ENCODE data around the gene FARP1. TPM values are rescaled to one million over a fixed set of nuclear protein-coding genes. Genes with fewer than 3 reads are reported as not detected.

FARP1 gene
- polyA plus RNA-seq, 1 of the 3 experiments (the other 2 are of a cell fraction) = 12.0 TPM

GRCh38 chr13:98335721-98336120 is 192.8 kb downstream of the FARP1 start:
- H3K4me1 ChIP-seq (ENCODE audit: control insufficient read depth in 1 of 2, insufficient read depth in 2 of 2, low read depth in 1 of 2, low read length in 1 of 2) = no peaks in the 10 kb centered on the region; a peak in 1 of 4 replicates
- ChIA-PET POLR2A (no interaction called here), CTCF (no interaction called here)
- H2AFZ ChIP-seq (ENCODE audit: low read depth) = no peak overlapping the region
- H3K79me2 ChIP-seq (ENCODE audit: insufficient read depth) = peaks cover under 1% of the 10 kb centered on the region; the same call in 1 of the 2 replicates
- WGBS (ENCODE audit: low lambda C conversion rate) = 96% methylated on average over 4 of the region's 4 CpGs
- no peaks in the 10 kb centered on the region for H3K9me2 ChIP-seq
- no peaks in the 10 kb centered on the region for H3F3A ChIP-seq (replicated peaks; ENCODE audit: insufficient read depth)
- H3K9me3 ChIP-seq = no peaks in the 10 kb centered on the region
- TF ChIP-seq RFX5 (IDR thresholded peaks at IDR 0.05; ENCODE audit: low read length) = no peak
- no peak for TF ChIP-seq TEAD4 (IDR thresholded peaks at IDR 0.05; ENCODE audit: borderline replicate concordance, insufficient read depth)
- no peak for TF ChIP-seq IRF3 (IDR thresholded peaks at IDR 0.05; ENCODE audit: low read depth, low read length)
- TF ChIP-seq ZBTB33 (IDR thresholded peaks at IDR 0.05; ENCODE audit: borderline replicate concordance, low read depth) = no peak
- TF ChIP-seq TAF1 (IDR thresholded peaks at IDR 0.05; ENCODE audit: borderline replicate concordance, low read depth, low read length) = no peak
- TF ChIP-seq SIN3A (IDR thresholded peaks at IDR 0.05; ENCODE audit: borderline replicate concordance, low read depth, low read length) = no peak
- no peak for TF ChIP-seq CTCF (IDR thresholded peaks at IDR 0.05)
- no peak for TF ChIP-seq FOXJ3 (CRISPR knock-in tag; IDR thresholded peaks at IDR 0.05)
- no peak for TF ChIP-seq FOXM1 (IDR thresholded peaks at IDR 0.05; ENCODE audit: low read depth)
- no peak for TF ChIP-seq SMC3 (IDR thresholded peaks at IDR 0.05; ENCODE audit: low read depth, low read length)
- TF ChIP-seq FOSL2 (IDR thresholded peaks at IDR 0.05; ENCODE audit: borderline replicate concordance, low read depth) = no peak
- no peak for TF ChIP-seq REST (IDR thresholded peaks at IDR 0.05; ENCODE audit: low read depth, low read length)
- no peak for TF ChIP-seq TCF12 (IDR thresholded peaks at IDR 0.05)
- TF ChIP-seq, protein P1, sequence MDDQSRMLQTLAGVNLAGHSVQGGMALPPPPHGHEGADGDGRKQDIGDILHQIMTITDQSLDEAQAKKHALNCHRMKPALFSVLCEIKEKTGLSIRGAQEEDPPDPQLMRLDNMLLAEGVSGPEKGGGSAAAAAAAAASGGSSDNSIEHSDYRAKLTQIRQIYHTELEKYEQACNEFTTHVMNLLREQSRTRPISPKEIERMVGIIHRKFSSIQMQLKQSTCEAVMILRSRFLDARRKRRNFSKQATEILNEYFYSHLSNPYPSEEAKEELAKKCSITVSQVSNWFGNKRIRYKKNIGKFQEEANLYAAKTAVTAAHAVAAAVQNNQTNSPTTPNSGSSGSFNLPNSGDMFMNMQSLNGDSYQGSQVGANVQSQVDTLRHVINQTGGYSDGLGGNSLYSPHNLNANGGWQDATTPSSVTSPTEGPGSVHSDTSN (IDR thresholded peaks at IDR 0.05) = no peak
- H3K27ac ChIP-seq (ENCODE audit: low read depth in 2 of 2, low read length in 1 of 2) = no peak overlapping the region
- DNase-seq = no peak
- no peak overlapping the region for H3K4me3 ChIP-seq (ENCODE audit: low read depth in 2 of 2, low read length in 1 of 2)
- H3K4me2 ChIP-seq = no peak overlapping the region
- H3K36me3 ChIP-seq (replicated peaks in 1 of 2; ENCODE audit: control insufficient read depth in 1 of 2, insufficient read depth in 2 of 2, low read length in 1 of 2) = no peaks in the 10 kb centered on the region
- H3K27me3 ChIP-seq (ENCODE audit: insufficient read depth) = no peaks in the 10 kb centered on the region
- no peaks in the 10 kb centered on the region for H4K20me1 ChIP-seq (ENCODE audit: insufficient read depth)
- H3K9ac ChIP-seq = no peak overlapping the region
